Adrenal gland (tissue), 5 donors: Measurements from ENCODE around the gene CUL1.

ENCODE experiments used
- CTCF ChIP-seq, 6 experiments: fragments of 450-650 bp in 4 of 6; fragments of 200-600 bp in 2 of 6; sonication (generic) in 1 of 6; IDR thresholded peaks; 1 replicate in 5 of 6; 2 replicates in 1 of 6; pipeline versions ENCODE4 v1.5.1 to v1.8.0; 2016 to 2021; ENCODE audit warnings: antibody characterized with exemption in 6 of 6, mild to moderate bottlenecking in 2 of 6, moderate library complexity in 1 of 6
- POLR2A ChIP-seq, 2 donors: fragments of 450-650 bp; IDR thresholded peaks; one replicate each; pipeline ENCODE4 v1.6.1; 2017; ENCODE audit warnings: antibody characterized with exemption in 2 of 2, mild to moderate bottlenecking in 2 of 2, moderate library complexity in 1 of 2
- donor health status: DM: no; HTN: no; CAD: no.

GRCh38 chr7:148746135-148746534 lies 47.4 kb downstream of the CUL1 start:
- TF ChIP-seq CTCF (IDR thresholded peaks at IDR 0.05) (no peak), POLR2A (IDR thresholded peaks at IDR 0.05) (no peak)
